A673 (cell line): ENCODE data around the gene ZWILCH.

Experiments used
- EZH2 ChIP-seq: fragments of 200-600 bp; sonication (generic); IDR thresholded peaks from 2 replicates; pipeline ENCODE4 v1.6.1; 2017; ENCODE audit warnings: borderline replicate concordance, low read depth, mild to moderate bottlenecking, mixed read lengths, antibody characterized with exemption, low read length; ENCODE audit not compliant: poor library complexity, severe bottlenecking
- TF ChIP-seq, protein P1 (sequence below): fragments of 300-800, 200-600 bp; sonication (generic); conservative IDR thresholded peaks from 2 replicates; pipeline ENCODE4 v1.5.1; 2017; ENCODE audit warnings: low read depth, mild to moderate bottlenecking, antibody characterized with exemption, low read length, moderate library complexity, mixed read lengths

DNA sequence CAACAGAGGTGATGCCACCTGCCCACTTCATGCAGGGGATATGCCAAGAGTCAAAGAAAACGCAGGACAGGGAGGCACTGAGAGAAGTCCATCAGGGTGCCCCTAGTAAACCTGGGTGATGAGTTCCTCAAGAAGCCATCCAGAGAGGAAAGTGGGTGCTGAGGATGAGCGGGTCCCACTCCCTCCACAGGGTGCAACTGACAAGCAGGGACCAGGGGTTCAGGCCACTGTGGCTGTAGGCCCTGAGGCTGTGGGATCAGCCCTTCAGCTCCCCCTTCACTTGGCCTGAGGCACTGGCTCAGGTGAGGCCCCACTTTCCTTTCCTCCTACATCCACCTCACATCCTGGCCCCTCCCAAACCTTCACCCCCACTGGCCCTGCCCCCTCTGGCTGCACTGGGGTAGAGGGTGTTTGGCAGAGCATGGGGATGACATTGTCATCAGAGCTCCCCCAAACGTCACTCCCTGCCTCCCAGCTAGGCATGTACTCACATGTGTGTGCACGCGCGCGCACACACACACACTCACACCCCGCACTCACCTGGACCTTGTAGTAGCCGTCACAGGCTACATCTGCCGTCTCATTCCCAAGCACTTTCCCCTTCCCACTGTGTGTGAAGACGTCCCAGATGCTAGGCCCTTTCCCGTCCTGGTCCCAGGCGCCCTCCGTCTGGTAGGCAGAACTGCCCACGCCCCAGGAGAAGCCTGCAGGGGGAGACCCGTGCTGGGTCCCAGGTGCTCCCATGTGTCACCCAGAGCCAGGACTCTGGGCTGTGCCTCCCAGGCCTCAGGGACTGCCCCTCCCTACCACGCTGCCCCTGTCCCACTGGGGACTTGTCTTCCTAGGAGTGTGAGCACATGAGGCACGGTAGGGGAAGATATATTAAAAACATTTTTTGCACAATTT lies 59.3 kb downstream of the ZWILCH start:
- TF ChIP-seq, protein P1, sequence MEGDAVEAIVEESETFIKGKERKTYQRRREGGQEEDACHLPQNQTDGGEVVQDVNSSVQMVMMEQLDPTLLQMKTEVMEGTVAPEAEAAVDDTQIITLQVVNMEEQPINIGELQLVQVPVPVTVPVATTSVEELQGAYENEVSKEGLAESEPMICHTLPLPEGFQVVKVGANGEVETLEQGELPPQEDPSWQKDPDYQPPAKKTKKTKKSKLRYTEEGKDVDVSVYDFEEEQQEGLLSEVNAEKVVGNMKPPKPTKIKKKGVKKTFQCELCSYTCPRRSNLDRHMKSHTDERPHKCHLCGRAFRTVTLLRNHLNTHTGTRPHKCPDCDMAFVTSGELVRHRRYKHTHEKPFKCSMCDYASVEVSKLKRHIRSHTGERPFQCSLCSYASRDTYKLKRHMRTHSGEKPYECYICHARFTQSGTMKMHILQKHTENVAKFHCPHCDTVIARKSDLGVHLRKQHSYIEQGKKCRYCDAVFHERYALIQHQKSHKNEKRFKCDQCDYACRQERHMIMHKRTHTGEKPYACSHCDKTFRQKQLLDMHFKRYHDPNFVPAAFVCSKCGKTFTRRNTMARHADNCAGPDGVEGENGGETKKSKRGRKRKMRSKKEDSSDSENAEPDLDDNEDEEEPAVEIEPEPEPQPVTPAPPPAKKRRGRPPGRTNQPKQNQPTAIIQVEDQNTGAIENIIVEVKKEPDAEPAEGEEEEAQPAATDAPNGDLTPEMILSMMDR: no peak
- no peak for TF ChIP-seq EZH2
